Keratinocyte (primary cell): ENCODE data around the gene WNT7B. TPM values are rescaled to one million over a fixed set of nuclear protein-coding genes. Genes with fewer than 3 reads are reported as not detected.

ENCODE experiments used
- DNase-seq: peaks from one replicate; pipeline ENCODE4 v3.0.0-alpha.2; 2011; ENCODE audit warnings: low read depth, missing footprints, low spot score
- FAIRE-seq: peaks from 2 replicates; lab custom pipeline; 2011; peaks lifted over from hg19 to GRCh38; lab: Jason Lieb, UNC
- H2AFZ ChIP-seq: 2 replicates; pipeline ENCODE4 v1.6.0; 2012; ENCODE audit warnings: low read length, control low read depth, inconsistent platforms; ENCODE audit not compliant: control insufficient read depth
- H3K27ac ChIP-seq: 2 replicates; pipeline ENCODE4 v1.5.1; 2011; ENCODE audit warnings: low read length; ENCODE audit not compliant: control insufficient read depth, insufficient read depth
- H3K27me3 ChIP-seq: 3 replicates; pipeline ENCODE4 v1.6.0; 2011; ENCODE audit warnings: low read length; ENCODE audit not compliant: control insufficient read depth, insufficient read depth; ENCODE audit errors: extremely low read depth
- H3K36me3 ChIP-seq, 2 experiments: 2 replicates in 1 of 2; 3 replicates in 1 of 2; pipeline ENCODE4 v1.5.1; 2011; ENCODE audit warnings: low read length in 2 of 2, mild to moderate bottlenecking in 1 of 2; ENCODE audit not compliant: control insufficient read depth in 2 of 2, insufficient read depth in 2 of 2; ENCODE audit errors: extremely low read depth in 1 of 2
- H3K4me1 ChIP-seq: 3 replicates; pipeline ENCODE4 v1.5.1; 2011; ENCODE audit warnings: low read length; ENCODE audit not compliant: control insufficient read depth, insufficient read depth; ENCODE audit errors: extremely low read depth
- H3K4me2 ChIP-seq: 3 replicates; pipeline ENCODE4 v1.6.0; 2011; ENCODE audit warnings: low read depth, low read length; ENCODE audit not compliant: control insufficient read depth, insufficient read depth; ENCODE audit errors: extremely low read depth
- H3K4me3 ChIP-seq, 3 experiments: fragments of 200-600 bp in 1 of 3; sonication (generic) in 1 of 3; 2 replicates in 2 of 3; 3 replicates in 1 of 3; pipeline ENCODE4 v1.5.1; 2011 to 2016; ENCODE audit warnings: low read length in 3 of 3, mild to moderate bottlenecking in 3 of 3, control low read depth in 2 of 3, inconsistent platforms in 1 of 3, low read depth in 1 of 3, mixed read lengths in 1 of 3, mixed run types in 1 of 3, moderate library complexity in 1 of 3; ENCODE audit not compliant: control insufficient read depth in 2 of 3, insufficient read depth in 2 of 3; ENCODE audit errors: extremely low read depth in 1 of 3
- H3K79me2 ChIP-seq: 2 replicates; pipeline ENCODE4 v1.6.0; 2012; ENCODE audit warnings: low read length; ENCODE audit not compliant: control insufficient read depth, insufficient read depth
- H3K9ac ChIP-seq: 3 replicates; pipeline ENCODE4 v1.6.0; 2011; ENCODE audit warnings: low read length; ENCODE audit not compliant: control insufficient read depth, insufficient read depth; ENCODE audit errors: extremely low read depth
- H3K9me1 ChIP-seq: 3 replicates; pipeline ENCODE4 v1.6.0; 2011; ENCODE audit warnings: low read length; ENCODE audit not compliant: control insufficient read depth, insufficient read depth; ENCODE audit errors: extremely low read depth
- H3K9me3 ChIP-seq: 2 replicates; pipeline ENCODE4 v1.5.1; 2012; ENCODE audit warnings: low read depth, low read length; ENCODE audit not compliant: control insufficient read depth
- H4K20me1 ChIP-seq: 3 replicates; pipeline ENCODE4 v1.6.0; 2011; ENCODE audit warnings: low read length; ENCODE audit not compliant: control insufficient read depth, insufficient read depth; ENCODE audit errors: extremely low read depth
- EZH2 ChIP-seq: IDR thresholded peaks from one replicate; pipeline ENCODE4 v1.6.1; 2012; ENCODE audit warnings: inconsistent platforms, mild to moderate bottlenecking, low read length, moderate library complexity
- dilution Hi-C: fragments of 300-500 bp; cut with MboI; formaldehyde crosslinking; loops from one replicate; pipeline ENCODE4 v1.7.0; 2020; ENCODE audit warnings: low sequenced_read_pairs; ENCODE audit not compliant: extremely low pct_ligation_motif_present
- polyA plus RNA-seq, 5 experiments: library from polyadenylated mRNA; depleted of rRNA in 3 of 5; stranded (reverse) in 3 of 5; stranded (forward) in 1 of 5; unstranded in 1 of 5; fragments of >200 nt; gene quantifications; 1 replicate in 1 of 5; 2 replicates in 3 of 5; 3 replicates in 1 of 5; pipeline versions ENCODE4 v1.2.1 to v1.2.3, GENCODE V29; 2011 to 2012; ENCODE audit warnings: missing spikeins in 2 of 5, low read depth in 1 of 5, low replicate concordance in 1 of 5
- TF ChIP-seq, protein P1 (sequence below), 3 experiments: IDR thresholded peaks in 1 of 3; conservative IDR thresholded peaks in 1 of 3; optimal IDR thresholded peaks in 1 of 3; 2 replicates in 2 of 3; 3 replicates in 1 of 3; pipeline versions ENCODE3 to v1.5.1; 2011; ENCODE audit warnings: low read length in 3 of 3, mild to moderate bottlenecking in 3 of 3, moderate library complexity in 2 of 3, control low read depth in 1 of 3, inconsistent platforms in 1 of 3; ENCODE audit not compliant: insufficient read depth in 2 of 3; ENCODE audit errors: extremely low read depth in 1 of 3

WNT7B gene
- polyA plus RNA-seq, 1 donor (not counting 4 experiments of a cell fraction or from before 2014, with no cell fraction given), result 1.7 TPM

DNA sequence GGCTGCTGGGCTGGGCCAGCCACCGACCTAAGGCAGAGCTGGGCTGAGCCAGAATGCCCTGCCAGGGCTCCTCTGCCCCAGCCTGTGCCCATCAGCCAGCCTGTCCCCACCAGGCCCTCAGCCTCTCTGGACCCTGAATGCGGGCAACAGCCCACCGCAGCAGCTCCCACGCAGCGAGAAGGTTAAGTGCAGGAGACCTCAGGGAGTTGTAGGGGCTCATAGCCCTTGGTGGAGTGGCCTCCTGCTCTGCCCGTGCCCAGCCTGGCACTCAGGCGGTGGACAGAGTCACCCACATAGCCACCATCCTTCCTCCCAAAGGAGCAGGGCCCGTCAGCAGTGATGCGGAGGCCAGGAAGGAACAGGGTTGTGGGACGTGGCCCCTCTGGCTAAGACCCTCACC, 19.1 kb downstream of the WNT7B start:
- H2AFZ ChIP-seq, result no peak overlapping the region
- H3K4me1 ChIP-seq, result peaks cover 8% of the 10 kb centered on the region
- dilution Hi-C loops, result no loop called here
- FAIRE-seq (no peak), DNase-seq (no peak)
- no peak overlapping the region for H3K4me2 ChIP-seq
- no peaks in the 10 kb centered on the region for H3K79me2 ChIP-seq
- peaks cover 10% of the 10 kb centered on the region for H3K27me3 ChIP-seq
- H3K9me1 ChIP-seq, result no peaks in the 10 kb centered on the region
- H3K9ac ChIP-seq, result no peak overlapping the region
- no peak overlapping the region for H3K4me3 ChIP-seq
- H3K9me3 ChIP-seq, result no peaks in the 10 kb centered on the region
- TF ChIP-seq, protein P1, sequence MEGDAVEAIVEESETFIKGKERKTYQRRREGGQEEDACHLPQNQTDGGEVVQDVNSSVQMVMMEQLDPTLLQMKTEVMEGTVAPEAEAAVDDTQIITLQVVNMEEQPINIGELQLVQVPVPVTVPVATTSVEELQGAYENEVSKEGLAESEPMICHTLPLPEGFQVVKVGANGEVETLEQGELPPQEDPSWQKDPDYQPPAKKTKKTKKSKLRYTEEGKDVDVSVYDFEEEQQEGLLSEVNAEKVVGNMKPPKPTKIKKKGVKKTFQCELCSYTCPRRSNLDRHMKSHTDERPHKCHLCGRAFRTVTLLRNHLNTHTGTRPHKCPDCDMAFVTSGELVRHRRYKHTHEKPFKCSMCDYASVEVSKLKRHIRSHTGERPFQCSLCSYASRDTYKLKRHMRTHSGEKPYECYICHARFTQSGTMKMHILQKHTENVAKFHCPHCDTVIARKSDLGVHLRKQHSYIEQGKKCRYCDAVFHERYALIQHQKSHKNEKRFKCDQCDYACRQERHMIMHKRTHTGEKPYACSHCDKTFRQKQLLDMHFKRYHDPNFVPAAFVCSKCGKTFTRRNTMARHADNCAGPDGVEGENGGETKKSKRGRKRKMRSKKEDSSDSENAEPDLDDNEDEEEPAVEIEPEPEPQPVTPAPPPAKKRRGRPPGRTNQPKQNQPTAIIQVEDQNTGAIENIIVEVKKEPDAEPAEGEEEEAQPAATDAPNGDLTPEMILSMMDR (optimal IDR thresholded peaks at IDR 0.05 in 1 of 3, IDR thresholded peaks at IDR 0.05 in 1 of 3, conservative IDR thresholded peaks at IDR 0.05 in 1 of 3; ENCODE audit: extremely low read depth in 1 of 3, insufficient read depth in 2 of 3, low read length in 3 of 3), result no peak
- no peak for TF ChIP-seq EZH2
- no peaks in the 10 kb centered on the region for H3K36me3 ChIP-seq
- no peak overlapping the region for H3K27ac ChIP-seq
- peaks cover 3% of the 10 kb centered on the region for H4K20me1 ChIP-seq

DNA sequence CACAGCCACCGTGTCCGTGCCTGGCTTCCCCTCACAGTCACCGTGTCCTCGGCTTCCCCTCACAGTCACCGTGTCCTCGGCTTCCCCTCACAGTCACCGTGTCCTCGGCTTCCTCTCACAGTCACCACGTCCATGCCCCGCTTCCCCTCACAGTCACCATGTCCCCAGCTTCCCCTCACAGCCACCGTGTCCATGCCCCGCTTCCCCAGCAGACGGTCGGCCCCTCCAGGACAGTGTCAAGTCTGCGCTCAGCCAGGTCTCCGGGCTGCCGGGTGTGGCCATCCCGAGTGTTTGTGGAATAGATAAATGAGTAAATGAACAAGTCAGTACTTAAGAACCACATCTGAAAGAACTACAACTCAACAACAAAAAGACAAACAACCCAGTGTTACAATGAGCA, 23.8 kb downstream of the WNT7B start:
- Histone ChIP-seq H3K9ac (no peak overlapping the region), H4K20me1 (peaks cover 3% of the 10 kb centered on the region), H3K9me1 (no peaks in the 10 kb centered on the region), H3K4me2 (no peak overlapping the region), H3K4me1 (peaks cover 6% of the 10 kb centered on the region), H2AFZ (no peak overlapping the region), H3K79me2 (no peaks in the 10 kb centered on the region), H3K4me3 (no peak overlapping the region), H3K9me3 (no peaks in the 10 kb centered on the region), H3K27ac (no peak overlapping the region), H3K27me3 (peaks cover 10% of the 10 kb centered on the region), H3K36me3 (no peaks in the 10 kb centered on the region)
- DNase-seq (no peak), FAIRE-seq (no peak)
- TF ChIP-seq, protein P1 (optimal IDR thresholded peaks at IDR 0.05 in 1 of 3, IDR thresholded peaks at IDR 0.05 in 1 of 3, conservative IDR thresholded peaks at IDR 0.05 in 1 of 3; ENCODE audit: extremely low read depth in 1 of 3, insufficient read depth in 2 of 3, low read length in 3 of 3), result no peak
- no peak for TF ChIP-seq EZH2
- dilution Hi-C loops, result no loop called here
